ENCODE results near the gene DUSP15. TPM values are rescaled to one million over a fixed set of nuclear protein-coding genes. Genes with fewer than 3 reads are reported as not detected.

Gene DUSP15
- total and polyA plus RNA-seq, 8 donors, result 0.35 to 4.3 (median 1.4) TPM

GRCh38 chr20:31836853-31837608 is 33.3 kb downstream of the DUSP15 start:
- H3K27me3 ChIP-seq, result no peaks in the 10 kb centered on the region
- no peak overlapping the region for H3K27ac ChIP-seq
- no peak for DNase-seq
- no peak overlapping the region for H3K4me3 ChIP-seq
- no peaks in the 10 kb centered on the region for H3K36me3 ChIP-seq
- H3K9me3 ChIP-seq, result no peaks in the 10 kb centered on the region
- ATAC-seq, result no peak
- no peaks in the 10 kb centered on the region for H3K4me1 ChIP-seq
- WGBS, 2 donors, result 73 to 74% methylated on average over 5 of the region's 5 CpGs
- no peak for TF ChIP-seq CTCF (IDR thresholded peaks at IDR 0.05)
- intact Hi-C loops (cut with DNase I), result no loop called here
- no peak for FAIRE-seq

- peak; percentile 58 to 83 (median 71) for ATAC-seq
- intact Hi-C loops (cut with DNase I), result no loop called here
- TF ChIP-seq CTCF (IDR thresholded peaks at IDR 0.05), result no peak
- H3K4me1 ChIP-seq, result no peaks in the 10 kb centered on the region
- FAIRE-seq, result no peak
- H3K36me3 ChIP-seq, result no peaks in the 10 kb centered on the region
- H3K27me3 ChIP-seq, result no peaks in the 10 kb centered on the region
- WGBS, 2 donors, result 59 to 64% methylated on average over 14 of the region's 14 CpGs
- no peaks in the 10 kb centered on the region for H3K9me3 ChIP-seq
- no peak overlapping the region for H3K4me3 ChIP-seq
- H3K27ac ChIP-seq, result no peak overlapping the region
- DNase-seq, result peak in 5 of 6 donors; percentile 28 to 65 (median 53)
These were observed 34.1 kb downstream of the DUSP15 start for GRCh38 chr20:31835977-31836852.

DNA sequence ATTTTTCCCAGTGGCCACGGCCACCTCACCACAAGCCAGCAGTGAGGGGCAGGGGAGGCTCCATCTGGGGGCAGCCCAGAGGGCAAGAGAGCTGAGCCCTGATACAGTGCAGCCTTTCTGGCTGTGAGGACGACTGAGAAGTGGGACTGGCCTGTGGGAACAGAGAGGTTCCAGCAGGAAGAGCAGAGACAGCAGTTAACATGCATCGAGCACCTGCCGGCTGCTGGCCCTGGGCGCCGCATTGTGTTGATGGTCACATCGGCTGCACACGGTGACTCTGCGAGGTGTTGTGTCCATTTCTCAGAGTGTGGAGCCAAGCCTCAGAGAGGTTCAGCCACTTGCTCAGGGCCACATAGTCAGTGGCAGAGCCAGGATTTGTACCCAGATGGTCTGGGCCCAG is 34.8 kb downstream of the DUSP15 start:
- H3K4me1 ChIP-seq, result no peaks in the 10 kb centered on the region
- TF ChIP-seq CTCF (IDR thresholded peaks at IDR 0.05), result no peak
- no peaks in the 10 kb centered on the region for H3K36me3 ChIP-seq
- no peaks in the 10 kb centered on the region for H3K9me3 ChIP-seq
- 86 to 89% methylated on average over 9 of the region's 9 CpGs for WGBS, 2 donors
- H3K4me3 ChIP-seq, result no peak overlapping the region
- H3K27me3 ChIP-seq, result no peaks in the 10 kb centered on the region
- ATAC-seq (no peak), DNase-seq (no peak), FAIRE-seq (no peak)
- H3K27ac ChIP-seq, result no peak overlapping the region
- intact Hi-C loops (cut with DNase I), result no loop called here

- DNase-seq, result peak in 1 of 6 donors; percentile 71
- intact Hi-C loops (cut with DNase I), result no loop called here
- H3K36me3 ChIP-seq, result no peaks in the 10 kb centered on the region
- TF ChIP-seq CTCF (IDR thresholded peaks at IDR 0.05), result no peak
- H3K4me1 ChIP-seq, result no peaks in the 10 kb centered on the region
- FAIRE-seq, result no peak
- 80 to 85% methylated on average over 17 to 20 of the region's 20 CpGs for WGBS, 2 donors
- no peak overlapping the region for H3K27ac ChIP-seq
- no peaks in the 10 kb centered on the region for H3K27me3 ChIP-seq
- no peak overlapping the region for H3K4me3 ChIP-seq
- no peak for ATAC-seq
- H3K9me3 ChIP-seq, result no peaks in the 10 kb centered on the region
These were observed 36.3 kb downstream of the DUSP15 start for GRCh38 chr20:31833931-31834521.
